ENCODE measurements around the gene TULP1. TPM values are rescaled to one million over a fixed set of nuclear protein-coding genes. Genes with fewer than 3 reads are reported as not detected.

TULP1 gene
- total and polyA plus RNA-seq, 2 experiments from 2014 or later = 0.39 TPM; not detected in 1

GRCh38 chr6:35496841-35497570 lies 15.7 kb downstream of the TULP1 start, which contains the start of gene TEAD3:
Gene TEAD3 (minus strand): TSS chr6:35497079.
- H3K4me1 ChIP-seq (ENCODE audit: insufficient read depth) = peaks cover 47% of the 10 kb centered on the region
- no peaks in the 10 kb centered on the region for H3K9me2 ChIP-seq (replicated peaks; ENCODE audit: insufficient read depth)
- no peaks in the 10 kb centered on the region for H3K27me3 ChIP-seq
- peak; percentile 92 for DNase-seq (ENCODE audit: low spot score)
- H2AFZ ChIP-seq = peak within 1 kb of the TSS; percentile 58
- no peaks in the 10 kb centered on the region for H3K9me3 ChIP-seq (ENCODE audit: low read depth)
- H3K79me2 ChIP-seq = peaks cover 73% of the 10 kb centered on the region
- peak within 1 kb of the TSS; percentile 97 for H3K4me2 ChIP-seq
- 0% methylated on average over 3 of the region's 98 CpGs for WGBS (ENCODE audit: low lambda C conversion rate, missing lambda C conversion rate)
- H4K20me1 ChIP-seq (ENCODE audit: insufficient read depth, poor library complexity, severe bottlenecking) = peaks cover 24% of the 10 kb centered on the region
- H3K36me3 ChIP-seq (replicated peaks; ENCODE audit: insufficient read depth, low read depth) = no peaks in the 10 kb centered on the region
- TF ChIP-seq EZH2phosphoT487 (IDR thresholded peaks at IDR 0.05; ENCODE audit: low read depth, severe bottlenecking, unreplicated experiment) = no peak
- TF ChIP-seq EZH2 (IDR thresholded peaks at IDR 0.05; ENCODE audit: borderline replicate concordance) = no peak
- TF ChIP-seq, protein P1, sequence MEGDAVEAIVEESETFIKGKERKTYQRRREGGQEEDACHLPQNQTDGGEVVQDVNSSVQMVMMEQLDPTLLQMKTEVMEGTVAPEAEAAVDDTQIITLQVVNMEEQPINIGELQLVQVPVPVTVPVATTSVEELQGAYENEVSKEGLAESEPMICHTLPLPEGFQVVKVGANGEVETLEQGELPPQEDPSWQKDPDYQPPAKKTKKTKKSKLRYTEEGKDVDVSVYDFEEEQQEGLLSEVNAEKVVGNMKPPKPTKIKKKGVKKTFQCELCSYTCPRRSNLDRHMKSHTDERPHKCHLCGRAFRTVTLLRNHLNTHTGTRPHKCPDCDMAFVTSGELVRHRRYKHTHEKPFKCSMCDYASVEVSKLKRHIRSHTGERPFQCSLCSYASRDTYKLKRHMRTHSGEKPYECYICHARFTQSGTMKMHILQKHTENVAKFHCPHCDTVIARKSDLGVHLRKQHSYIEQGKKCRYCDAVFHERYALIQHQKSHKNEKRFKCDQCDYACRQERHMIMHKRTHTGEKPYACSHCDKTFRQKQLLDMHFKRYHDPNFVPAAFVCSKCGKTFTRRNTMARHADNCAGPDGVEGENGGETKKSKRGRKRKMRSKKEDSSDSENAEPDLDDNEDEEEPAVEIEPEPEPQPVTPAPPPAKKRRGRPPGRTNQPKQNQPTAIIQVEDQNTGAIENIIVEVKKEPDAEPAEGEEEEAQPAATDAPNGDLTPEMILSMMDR (IDR thresholded peaks at IDR 0.05; ENCODE audit: poor library complexity) = peak; percentile 38
- H3K4me3 ChIP-seq = peak within 1 kb of the TSS; percentile 92
- peak within 1 kb of the TSS; percentile 99 for H3K27ac ChIP-seq

DNA sequence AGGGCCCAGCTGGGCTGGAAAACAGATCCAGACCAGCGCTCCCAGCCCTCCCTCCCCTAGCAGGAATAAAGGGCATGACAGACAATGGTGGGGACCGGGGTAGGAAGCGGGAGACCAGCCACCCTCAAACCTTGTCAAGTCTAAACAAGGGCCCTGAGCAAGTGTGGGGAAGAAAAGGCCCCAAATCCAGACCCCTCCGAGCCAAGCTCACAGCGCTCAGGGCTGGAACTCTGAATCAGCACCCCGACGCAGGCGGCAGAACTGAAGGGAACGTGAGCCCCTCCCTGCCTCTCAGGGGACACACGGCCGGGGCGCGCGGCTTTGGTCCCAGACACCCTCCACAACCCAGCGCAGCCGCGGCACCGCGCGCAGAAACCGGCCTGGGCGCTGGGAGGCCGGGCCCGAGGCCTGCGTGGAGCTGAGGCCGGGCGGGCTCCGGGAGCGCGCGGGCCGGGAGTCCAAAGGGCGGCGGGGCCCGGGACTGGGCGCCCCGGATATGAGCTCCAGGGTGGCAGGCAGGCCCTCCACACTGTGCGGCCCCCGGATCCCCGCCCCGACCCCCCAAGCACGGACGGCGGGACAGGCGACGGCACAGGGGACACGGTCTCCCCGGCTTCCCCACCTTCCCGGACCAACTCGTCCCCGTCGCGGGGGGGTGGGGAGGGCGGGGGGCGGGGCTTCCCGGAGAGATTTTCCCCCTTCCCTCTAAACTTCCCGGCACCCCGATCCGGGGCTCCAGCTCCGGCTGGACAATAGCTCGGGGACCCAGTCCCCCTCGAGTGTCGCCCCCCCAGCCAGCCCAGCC lies 16.5 kb downstream of the TULP1 start:
- Histone ChIP-seq H3K9me2 (replicated peaks; ENCODE audit: insufficient read depth) (no peaks in the 10 kb centered on the region), H3K4me2 (peak overlapping the region; percentile 97), H3K27ac (peak overlapping the region; percentile 99), H3K4me1 (ENCODE audit: insufficient read depth) (peaks cover 54% of the 10 kb centered on the region), H3K4me3 (peak overlapping the region; percentile 92), H3K27me3 (no peaks in the 10 kb centered on the region), H2AFZ (peak overlapping the region; percentile 58), H3K79me2 (peaks cover 81% of the 10 kb centered on the region), H3K36me3 (replicated peaks; ENCODE audit: insufficient read depth, low read depth) (no peaks in the 10 kb centered on the region), H4K20me1 (ENCODE audit: insufficient read depth, poor library complexity, severe bottlenecking) (peaks cover 31% of the 10 kb centered on the region), H3K9me3 (ENCODE audit: low read depth) (no peaks in the 10 kb centered on the region)
- WGBS (ENCODE audit: low lambda C conversion rate, missing lambda C conversion rate) = 0% methylated on average over 14 of the region's 63 CpGs
- DNase-seq (ENCODE audit: low spot score) = peak; percentile 85
- TF ChIP-seq, protein P1 (IDR thresholded peaks at IDR 0.05; ENCODE audit: poor library complexity) = no peak
- no peak for TF ChIP-seq EZH2phosphoT487 (IDR thresholded peaks at IDR 0.05; ENCODE audit: low read depth, severe bottlenecking, unreplicated experiment)
- TF ChIP-seq EZH2 (IDR thresholded peaks at IDR 0.05; ENCODE audit: borderline replicate concordance) = no peak

DNA sequence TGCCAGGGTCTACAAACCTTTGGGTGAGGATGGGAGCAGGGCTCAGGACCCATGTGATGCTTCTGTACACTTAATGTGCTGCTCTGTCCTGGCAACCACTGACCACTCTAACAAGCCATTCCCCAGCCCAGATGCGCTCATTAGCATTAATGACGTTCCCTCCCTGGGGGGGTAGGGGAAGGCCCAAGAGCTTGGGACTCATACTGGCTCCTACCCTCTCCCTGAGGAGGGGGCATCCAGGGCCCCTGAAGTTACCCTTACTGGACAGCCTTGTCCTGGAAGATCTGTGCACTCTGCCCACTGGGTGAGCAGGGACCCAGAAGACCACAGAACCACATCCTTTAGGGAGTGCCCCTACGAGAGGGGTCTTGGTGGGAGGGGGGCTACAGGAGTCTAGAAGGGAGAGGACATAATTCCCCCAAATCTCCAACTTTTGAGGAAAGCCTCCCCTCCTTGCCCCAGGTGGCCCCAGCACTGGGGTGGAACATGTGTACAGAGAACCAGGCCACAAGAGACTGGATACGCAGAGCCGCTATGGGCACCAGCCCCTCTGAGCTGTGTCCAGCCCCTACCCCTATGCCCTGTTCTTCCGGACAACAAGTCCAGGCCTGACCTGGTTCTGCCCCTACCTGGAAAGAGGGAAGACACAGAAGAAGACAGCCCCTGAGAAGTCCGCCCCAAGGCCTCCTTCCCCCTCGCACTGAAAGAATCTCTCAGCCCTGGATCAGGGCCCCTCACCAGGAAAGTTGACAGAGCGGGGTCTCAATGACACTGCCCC lies 17.2 kb downstream of the TULP1 start:
- Histone ChIP-seq H3K36me3 (replicated peaks; ENCODE audit: insufficient read depth, low read depth) (no peaks in the 10 kb centered on the region), H3K27me3 (no peaks in the 10 kb centered on the region), H3K79me2 (peaks cover 89% of the 10 kb centered on the region), H3K4me3 (peak overlapping the region; percentile 92), H4K20me1 (ENCODE audit: insufficient read depth, poor library complexity, severe bottlenecking) (peaks cover 39% of the 10 kb centered on the region), H3K9me2 (replicated peaks; ENCODE audit: insufficient read depth) (no peaks in the 10 kb centered on the region), H2AFZ (peak overlapping the region; percentile 58), H3K9me3 (ENCODE audit: low read depth) (no peaks in the 10 kb centered on the region), H3K27ac (peak overlapping the region; percentile 99), H3K4me1 (ENCODE audit: insufficient read depth) (peaks cover 62% of the 10 kb centered on the region), H3K4me2 (peak overlapping the region; percentile 97)
- DNase-seq (ENCODE audit: low spot score) = no peak
- 36% methylated on average over 6 of the region's 9 CpGs for WGBS (ENCODE audit: low lambda C conversion rate, missing lambda C conversion rate)
- no peak for TF ChIP-seq EZH2phosphoT487 (IDR thresholded peaks at IDR 0.05; ENCODE audit: low read depth, severe bottlenecking, unreplicated experiment)
- TF ChIP-seq, protein P1 (IDR thresholded peaks at IDR 0.05; ENCODE audit: poor library complexity) = no peak
- TF ChIP-seq EZH2 (IDR thresholded peaks at IDR 0.05; ENCODE audit: borderline replicate concordance) = no peak
